ENCODE measurements around the gene RUNX1.

DNA sequence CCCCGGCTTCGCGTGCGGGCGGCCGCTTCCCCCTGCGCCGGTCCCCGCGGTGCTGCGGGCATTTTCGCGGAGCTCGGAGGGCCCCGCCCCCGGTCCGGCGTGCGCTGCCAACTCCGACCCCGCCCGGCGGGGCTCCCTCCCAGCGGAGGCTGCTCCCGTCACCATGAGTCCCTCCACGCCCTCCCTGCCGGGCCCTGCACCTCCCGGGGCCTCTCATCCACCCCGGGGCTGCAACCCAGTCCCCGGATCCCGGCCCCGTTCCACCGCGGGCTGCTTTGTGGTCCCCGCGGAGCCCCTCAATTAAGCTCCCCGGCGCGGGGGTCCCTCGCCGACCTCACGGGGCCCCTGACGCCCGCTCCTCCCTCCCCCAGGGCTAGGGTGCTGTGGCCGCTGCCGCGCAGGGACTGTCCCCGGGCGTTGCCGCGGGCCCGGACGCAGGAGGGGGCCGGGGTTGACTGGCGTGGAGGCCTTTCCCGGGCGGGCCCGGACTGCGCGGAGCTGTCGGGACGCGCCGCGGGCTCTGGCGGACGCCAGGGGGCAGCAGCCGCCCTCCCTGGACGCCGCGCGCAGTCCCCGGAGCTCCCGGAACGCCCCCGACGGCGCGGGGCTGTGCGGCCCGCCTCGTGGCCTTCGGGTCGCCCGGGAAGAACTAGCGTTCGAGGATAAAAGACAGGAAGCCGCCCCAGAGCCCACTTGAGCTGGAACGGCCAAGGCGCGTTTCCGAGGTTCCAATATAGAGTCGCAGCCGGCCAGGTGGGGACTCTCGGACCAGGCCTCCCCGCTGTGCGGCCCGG is 159.2 kb downstream of the RUNX1 start:
- TF ChIP-seq, protein P1, sequence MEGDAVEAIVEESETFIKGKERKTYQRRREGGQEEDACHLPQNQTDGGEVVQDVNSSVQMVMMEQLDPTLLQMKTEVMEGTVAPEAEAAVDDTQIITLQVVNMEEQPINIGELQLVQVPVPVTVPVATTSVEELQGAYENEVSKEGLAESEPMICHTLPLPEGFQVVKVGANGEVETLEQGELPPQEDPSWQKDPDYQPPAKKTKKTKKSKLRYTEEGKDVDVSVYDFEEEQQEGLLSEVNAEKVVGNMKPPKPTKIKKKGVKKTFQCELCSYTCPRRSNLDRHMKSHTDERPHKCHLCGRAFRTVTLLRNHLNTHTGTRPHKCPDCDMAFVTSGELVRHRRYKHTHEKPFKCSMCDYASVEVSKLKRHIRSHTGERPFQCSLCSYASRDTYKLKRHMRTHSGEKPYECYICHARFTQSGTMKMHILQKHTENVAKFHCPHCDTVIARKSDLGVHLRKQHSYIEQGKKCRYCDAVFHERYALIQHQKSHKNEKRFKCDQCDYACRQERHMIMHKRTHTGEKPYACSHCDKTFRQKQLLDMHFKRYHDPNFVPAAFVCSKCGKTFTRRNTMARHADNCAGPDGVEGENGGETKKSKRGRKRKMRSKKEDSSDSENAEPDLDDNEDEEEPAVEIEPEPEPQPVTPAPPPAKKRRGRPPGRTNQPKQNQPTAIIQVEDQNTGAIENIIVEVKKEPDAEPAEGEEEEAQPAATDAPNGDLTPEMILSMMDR (IDR thresholded peaks at IDR 0.05): peak; percentile 13 to 90 (median 76)
- TF ChIP-seq POLR2A (IDR thresholded peaks at IDR 0.05): peak in 2 of 3 donors; percentile 4 to 19
